ENCODE measurements around the gene TBC1D10B.

Gene TBC1D10B

GRCh38 chr16:30370456-30371247, at the start of gene TBC1D10B:
TSS of gene TBC1D10B (minus strand) at chr16:30370494. CDS start at chr16:30370183, 311 bp downstream.
- peak; percentile 85 to 87 for ATAC-seq

GRCh38 chr16:30418350-30419181, 48.3 kb upstream of the TBC1D10B start:
- ATAC-seq: no peak

GRCh38 chr16:30417529-30418349, 47.4 kb upstream of the TBC1D10B start:
- peak; percentile 92 to 93 for ATAC-seq

- ATAC-seq: no peak
These were observed 46.6 kb upstream of the TBC1D10B start for GRCh38 chr16:30416624-30417528.

GRCh38 chr16:30416047-30416603, 45.8 kb upstream of the TBC1D10B start:
- ATAC-seq: no peak

- no peak for ATAC-seq
These were observed 43.9 kb upstream of the TBC1D10B start for GRCh38 chr16:30414159-30414558.

- no peak for ATAC-seq
These were observed 43.0 kb upstream of the TBC1D10B start for GRCh38 chr16:30413112-30413806.

GRCh38 chr16:30409125-30410060, 39.1 kb upstream of the TBC1D10B start:
- peak; percentile 48 to 51 for ATAC-seq

GRCh38 chr16:30407804-30408534, 37.7 kb upstream of the TBC1D10B start:
- no peak for ATAC-seq

GRCh38 chr16:30407102-30407803, 37.0 kb upstream of the TBC1D10B start, which contains the start of gene ZNF771:
TSS of gene ZNF771 (plus strand) at chr16:30407606. CDS start at chr16:30408054, 448 bp downstream.
- ATAC-seq: peak; percentile 85 to 88

- peak; percentile 17 to 21 for ATAC-seq
These were observed 36.5 kb upstream of the TBC1D10B start for GRCh38 chr16:30406795-30407101.

- ATAC-seq: no peak
These were observed 31.6 kb upstream of the TBC1D10B start for GRCh38 chr16:30401768-30402425.

- no peak for ATAC-seq
These were observed 29.3 kb upstream of the TBC1D10B start for GRCh38 chr16:30399435-30400186.

GRCh38 chr16:30398661-30399434, 28.6 kb upstream of the TBC1D10B start:
- no peak for ATAC-seq

- ATAC-seq: no peak
These were observed 27.7 kb upstream of the TBC1D10B start for GRCh38 chr16:30397776-30398660.

All from activated CD4-positive, CD25-positive, alpha-beta regulatory T cell treated with anti-CD3 and anti-CD28 coated beads, Interleukin-2, amount 50 U/mL, for 24 hours (primary cell).